Tibial nerve (tissue), 4 donors: ENCODE results near the gene GLA. TPM values are rescaled to one million over a fixed set of nuclear protein-coding genes. Genes with fewer than 3 reads are reported as not detected.

Experiments used
- DNase-seq, 2 donors: peaks; one replicate each; pipeline ENCODE4 v3.0.0-alpha.2; 2019; ENCODE audit warnings: low spot score in 2 of 2
- H3K27ac ChIP-seq, 4 donors: fragments of 200-600 bp; sonication (generic) in 3 of 4; one replicate each; pipeline ENCODE4 v1.5.1; 2017 to 2019; ENCODE audit warnings: mild to moderate bottlenecking in 1 of 4
- H3K27me3 ChIP-seq, 2 donors: fragments of 200-600 bp; sonication (generic) in 1 of 2; one replicate each; pipeline versions ENCODE4 v1.5.1 to v1.6.0; 2017 to 2019
- H3K36me3 ChIP-seq, 3 donors: fragments of 200-600 bp; sonication (generic); one replicate each; pipeline ENCODE4 v1.5.1; 2018 to 2019
- H3K4me1 ChIP-seq, 4 donors: fragments of 200-600 bp; sonication (generic) in 3 of 4; one replicate each; pipeline ENCODE4 v1.5.1; 2017 to 2019
- H3K4me3 ChIP-seq, 4 donors: fragments of 200-600 bp; sonication (generic) in 3 of 4; one replicate each; pipeline ENCODE4 v1.5.1; 2017 to 2019; ENCODE audit warnings: mild to moderate bottlenecking in 1 of 4, moderate library complexity in 1 of 4
- H3K9me3 ChIP-seq, 4 donors: fragments of 200-600 bp; sonication (generic) in 3 of 4; one replicate each; pipeline ENCODE4 v1.5.1; 2017 to 2019
- CTCF ChIP-seq, 5 experiments: fragments of 200-600 bp in 3 of 5; fragments of 450-650 bp in 2 of 5; sonication (generic) in 3 of 5; IDR thresholded peaks; one replicate each; pipeline ENCODE4 v1.5.1; 2016 to 2019; ENCODE audit warnings: antibody characterized with exemption in 5 of 5, mild to moderate bottlenecking in 3 of 5, moderate library complexity in 2 of 5
- EP300 ChIP-seq, 2 donors: sonication (generic); formaldehyde crosslinking; IDR thresholded peaks; one replicate each; pipeline ENCODE4 v1.6.1; 2017; ENCODE audit warnings: antibody characterized with exemption in 2 of 2, mild to moderate bottlenecking in 1 of 2
- POLR2A ChIP-seq, 2 donors: fragments of 450-650 bp; IDR thresholded peaks; one replicate each; pipeline ENCODE4 v1.6.1; 2017; ENCODE audit warnings: antibody characterized with exemption in 2 of 2, mild to moderate bottlenecking in 2 of 2, moderate library complexity in 2 of 2
- WGBS, 2 donors: methylation state at CpG; one replicate each; pipeline ENCODE4 v1.1.5; 2018; 5-methylcytosine and 5-hydroxymethylcytosine counted together
- total RNA-seq, 4 donors: library from RNA; depleted of rRNA; stranded (reverse); fragments of >200 nt; gene quantifications; one replicate each; pipeline ENCODE4 v1.1.0, GENCODE V29; 2016

Gene GLA
- total RNA-seq, 4 donors from 2014 or later: 18.1 to 20.1 (median 19.2) TPM

- TF ChIP-seq CTCF (IDR thresholded peaks at IDR 0.05) (no peak), POLR2A (IDR thresholded peaks at IDR 0.05) (no peak), EP300 (IDR thresholded peaks at IDR 0.05) (no peak)
- H3K27ac ChIP-seq: no peak overlapping the region
- no peaks in the 10 kb centered on the region for H3K9me3 ChIP-seq
- peaks cover 0 to 15% of the 10 kb centered on the region in 2 donors for H3K27me3 ChIP-seq
- 79 to 96% methylated on average over 4 of the region's 4 CpGs for WGBS, 2 donors
- peaks cover 0 to 27% (median 0%) of the 10 kb centered on the region in 3 donors for H3K36me3 ChIP-seq
- H3K4me3 ChIP-seq: no peak overlapping the region
- no peaks in the 10 kb centered on the region for H3K4me1 ChIP-seq
- DNase-seq: no peak
Measured at GRCh38 chrX:101399825-101400224, 7.9 kb downstream of the GLA start.

- Histone ChIP-seq H3K4me1 (no peaks in the 10 kb centered on the region), H3K27ac (no peak overlapping the region), H3K36me3 (peaks cover 0 to 27% (median 0%) of the 10 kb centered on the region in 3 donors), H3K27me3 (peaks cover 0 to 12% of the 10 kb centered on the region in 2 donors), H3K9me3 (no peaks in the 10 kb centered on the region), H3K4me3 (no peak overlapping the region)
- TF ChIP-seq EP300 (IDR thresholded peaks at IDR 0.05) (no peak), CTCF (IDR thresholded peaks at IDR 0.05) (no peak)
- DNase-seq: no peak
- 81 to 92% methylated on average over 4 of the region's 4 CpGs for WGBS, 2 donors
Measured at GRCh38 chrX:101398694-101399093, 9.0 kb downstream of the GLA start.

- Histone ChIP-seq H3K36me3 (peaks cover 0 to 22% (median 0%) of the 10 kb centered on the region in 3 donors), H3K9me3 (no peaks in the 10 kb centered on the region), H3K4me3 (no peak overlapping the region), H3K4me1 (peaks cover 0 to under 1% (median 0%) of the 10 kb centered on the region in 4 donors), H3K27ac (no peak overlapping the region), H3K27me3 (peaks cover 0 to 10% of the 10 kb centered on the region in 2 donors)
- 51 to 52% methylated on average over 4 of the region's 4 CpGs for WGBS, 2 donors
- no peak for TF ChIP-seq POLR2A (IDR thresholded peaks at IDR 0.05)
- no peak for DNase-seq
Measured at GRCh38 chrX:101397779-101398178, 9.9 kb downstream of the GLA start.

- 67 to 91% methylated on average over 1 of the region's 1 CpG for WGBS, 2 donors
- no peak overlapping the region for H3K4me3 ChIP-seq
- H3K27me3 ChIP-seq: peaks cover 0 to 10% of the 10 kb centered on the region in 2 donors
- H3K36me3 ChIP-seq: peaks cover 0 to 13% (median 0%) of the 10 kb centered on the region in 3 donors
- no peak for DNase-seq
- no peak for TF ChIP-seq POLR2A (IDR thresholded peaks at IDR 0.05)
- no peak for TF ChIP-seq CTCF (IDR thresholded peaks at IDR 0.05)
- peak in 1 of 2 donors; percentile 46 for TF ChIP-seq EP300 (IDR thresholded peaks at IDR 0.05)
- H3K9me3 ChIP-seq: no peaks in the 10 kb centered on the region
- H3K27ac ChIP-seq: peak overlapping the region in 1 of 4 donors; percentile 29
- H3K4me1 ChIP-seq: peaks cover 0 to 15% (median 3%) of the 10 kb centered on the region in 4 donors
Measured at GRCh38 chrX:101395789-101396188, 11.9 kb downstream of the GLA start.

- no peak for TF ChIP-seq EP300 (IDR thresholded peaks at IDR 0.05)
- TF ChIP-seq CTCF (IDR thresholded peaks at IDR 0.05): no peak
- no peak for TF ChIP-seq POLR2A (IDR thresholded peaks at IDR 0.05)
- Histone ChIP-seq H3K9me3 (no peaks in the 10 kb centered on the region), H3K4me3 (no peak overlapping the region), H3K27ac (no peak overlapping the region), H3K27me3 (peaks cover 0 to 5% of the 10 kb centered on the region in 2 donors), H3K36me3 (peaks cover 0 to under 1% (median 0%) of the 10 kb centered on the region in 3 donors), H3K4me1 (peaks cover 0 to 15% (median 3%) of the 10 kb centered on the region in 4 donors)
- DNase-seq: no peak
Measured at GRCh38 chrX:101394372-101394771, 13.4 kb downstream of the GLA start.
